Calu3 (cell line): ENCODE results near the gene TMEM176B. TPM values are rescaled to one million over a fixed set of nuclear protein-coding genes. Genes with fewer than 3 reads are reported as not detected.

ENCODE experiments used
- BruUV-seq: library from RNA; stranded (reverse); fragments of 400-500 nt; replicated peaks from 2 replicates; lab custom pipeline; 2021; lab: Mats Ljungman, UMichigan
- CTCF ChIA-PET: fragments of 300-600 bp; sonication (Branson Sonifier 250); formaldehyde crosslinking; loops from one replicate; lab custom pipeline; 2022; ENCODE audit warnings: antibody characterized with exemption; lab: Charles Lee
- DNase-seq: peaks from one replicate; pipeline ENCODE4 v3.0.0; 2022
- H3K27ac Mint-ChIP-seq: one replicate; pipeline ENCODE4 v1.8.0; 2022; ENCODE audit warnings: mixed read lengths; ENCODE audit not compliant: unreplicated experiment
- H3K27me3 Mint-ChIP-seq: one replicate; pipeline ENCODE4 v1.8.0; 2022; ENCODE audit warnings: mixed read lengths; ENCODE audit not compliant: unreplicated experiment
- H3K36me3 Mint-ChIP-seq: one replicate; pipeline ENCODE4 v1.8.0; 2022; ENCODE audit warnings: mild to moderate bottlenecking, moderate library complexity, mixed read lengths; ENCODE audit not compliant: insufficient read depth, unreplicated experiment
- H3K4me1 Mint-ChIP-seq: one replicate; pipeline ENCODE4 v1.8.0; 2022; ENCODE audit warnings: mild to moderate bottlenecking, low read depth, mixed read lengths; ENCODE audit not compliant: unreplicated experiment
- H3K4me3 Mint-ChIP-seq: one replicate; pipeline ENCODE4 v1.8.0; 2022; ENCODE audit warnings: mild to moderate bottlenecking, low read depth, moderate library complexity, mixed read lengths; ENCODE audit not compliant: unreplicated experiment
- H3K9me3 Mint-ChIP-seq: one replicate; pipeline ENCODE4 v1.8.0; 2022; ENCODE audit warnings: low read depth, mixed read lengths; ENCODE audit not compliant: unreplicated experiment
- intact Hi-C: fragments of 100-400 bp; cut with micrococcal nuclease; formaldehyde crosslinking; loops from one replicate; pipeline ENCODE4 v1.10.0; 2022; ENCODE audit not compliant: unreplicated experiment
- total RNA-seq: library from RNA; stranded (reverse); gene quantifications from 2 replicates; pipeline ENCODE4 v1.2.3, GENCODE V29; 2022
- TF ChIP-seq, protein P1 (sequence below): fragments of 200-600 bp; IDR thresholded peaks from one replicate; pipeline ENCODE4 v1.8.0; 2022; ENCODE audit warnings: antibody characterized with exemption; ENCODE audit not compliant: unreplicated experiment

The TMEM176B gene
- total RNA-seq, 1 experiment from 2014 or later: 3.1 TPM

- H3K36me3 Mint-ChIP-seq: no peaks in the 10 kb centered on the region
- BruUV-seq: no TSS peak
- no peaks in the 10 kb centered on the region for H3K4me1 Mint-ChIP-seq
- intact Hi-C loops: no loop called here
- DNase-seq: no peak
- CTCF ChIA-PET: interaction anchor here (0.6 kb wide), 1 partner anchor 54 kb away, joined by 3 read pairs; the partner anchor contains the start of gene TMEM176B
- H3K9me3 Mint-ChIP-seq: no peaks in the 10 kb centered on the region
- no peak overlapping the region for H3K27ac Mint-ChIP-seq
- peaks cover 99% of the 10 kb centered on the region for H3K27me3 Mint-ChIP-seq
- no peak overlapping the region for H3K4me3 Mint-ChIP-seq
- TF ChIP-seq, protein P1, sequence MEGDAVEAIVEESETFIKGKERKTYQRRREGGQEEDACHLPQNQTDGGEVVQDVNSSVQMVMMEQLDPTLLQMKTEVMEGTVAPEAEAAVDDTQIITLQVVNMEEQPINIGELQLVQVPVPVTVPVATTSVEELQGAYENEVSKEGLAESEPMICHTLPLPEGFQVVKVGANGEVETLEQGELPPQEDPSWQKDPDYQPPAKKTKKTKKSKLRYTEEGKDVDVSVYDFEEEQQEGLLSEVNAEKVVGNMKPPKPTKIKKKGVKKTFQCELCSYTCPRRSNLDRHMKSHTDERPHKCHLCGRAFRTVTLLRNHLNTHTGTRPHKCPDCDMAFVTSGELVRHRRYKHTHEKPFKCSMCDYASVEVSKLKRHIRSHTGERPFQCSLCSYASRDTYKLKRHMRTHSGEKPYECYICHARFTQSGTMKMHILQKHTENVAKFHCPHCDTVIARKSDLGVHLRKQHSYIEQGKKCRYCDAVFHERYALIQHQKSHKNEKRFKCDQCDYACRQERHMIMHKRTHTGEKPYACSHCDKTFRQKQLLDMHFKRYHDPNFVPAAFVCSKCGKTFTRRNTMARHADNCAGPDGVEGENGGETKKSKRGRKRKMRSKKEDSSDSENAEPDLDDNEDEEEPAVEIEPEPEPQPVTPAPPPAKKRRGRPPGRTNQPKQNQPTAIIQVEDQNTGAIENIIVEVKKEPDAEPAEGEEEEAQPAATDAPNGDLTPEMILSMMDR: no peak
Observed at GRCh38 chr7:150745876-150746275, 54.3 kb downstream of the TMEM176B start.

GRCh38 chr7:150745086-150745485 is 55.1 kb downstream of the TMEM176B start:
- no peak overlapping the region for H3K4me3 Mint-ChIP-seq
- intact Hi-C loops: no loop called here
- no TSS peak for BruUV-seq
- H3K36me3 Mint-ChIP-seq: no peaks in the 10 kb centered on the region
- no peak for DNase-seq
- TF ChIP-seq, protein P1: no peak
- peaks cover 100% of the 10 kb centered on the region for H3K27me3 Mint-ChIP-seq
- no peaks in the 10 kb centered on the region for H3K4me1 Mint-ChIP-seq
- no peak overlapping the region for H3K27ac Mint-ChIP-seq
- CTCF ChIA-PET: no interaction called here
- H3K9me3 Mint-ChIP-seq: no peaks in the 10 kb centered on the region

DNA sequence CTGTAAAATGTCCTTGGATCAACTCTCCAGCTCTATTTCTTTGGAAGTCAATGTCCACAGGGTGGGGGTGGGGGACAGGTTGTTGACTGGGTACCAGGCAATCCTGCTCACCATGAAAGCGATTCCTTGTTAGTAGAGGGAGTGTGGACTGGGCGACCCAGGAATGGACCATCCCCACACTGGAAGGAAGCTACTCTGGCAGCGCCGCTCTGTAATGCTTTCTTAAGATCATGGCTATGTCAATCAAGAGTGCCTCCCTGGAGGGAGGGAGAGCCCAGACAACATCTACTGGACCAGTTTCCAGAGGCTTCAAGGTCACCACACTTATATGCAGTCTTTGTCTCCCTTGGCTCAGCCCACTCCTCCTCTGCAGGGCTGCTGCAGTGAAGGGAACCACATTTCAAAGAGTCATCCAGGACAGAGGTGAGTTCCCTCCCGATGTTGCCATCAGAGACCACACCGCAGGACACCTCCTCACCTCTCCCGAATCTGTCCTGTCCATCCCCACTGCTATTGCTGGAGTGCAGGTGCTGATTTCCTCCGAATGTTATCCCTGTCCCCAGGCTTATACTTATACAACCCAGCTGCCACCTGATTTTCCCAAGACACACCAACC is 56.0 kb downstream of the TMEM176B start:
- CTCF ChIA-PET: interaction anchor here (0.6 to 0.9 kb wide), 3 partner anchors 138 to 339 kb away, joined by 3 to 4 read pairs (median 3); a partner anchor contains a TSS

DNA sequence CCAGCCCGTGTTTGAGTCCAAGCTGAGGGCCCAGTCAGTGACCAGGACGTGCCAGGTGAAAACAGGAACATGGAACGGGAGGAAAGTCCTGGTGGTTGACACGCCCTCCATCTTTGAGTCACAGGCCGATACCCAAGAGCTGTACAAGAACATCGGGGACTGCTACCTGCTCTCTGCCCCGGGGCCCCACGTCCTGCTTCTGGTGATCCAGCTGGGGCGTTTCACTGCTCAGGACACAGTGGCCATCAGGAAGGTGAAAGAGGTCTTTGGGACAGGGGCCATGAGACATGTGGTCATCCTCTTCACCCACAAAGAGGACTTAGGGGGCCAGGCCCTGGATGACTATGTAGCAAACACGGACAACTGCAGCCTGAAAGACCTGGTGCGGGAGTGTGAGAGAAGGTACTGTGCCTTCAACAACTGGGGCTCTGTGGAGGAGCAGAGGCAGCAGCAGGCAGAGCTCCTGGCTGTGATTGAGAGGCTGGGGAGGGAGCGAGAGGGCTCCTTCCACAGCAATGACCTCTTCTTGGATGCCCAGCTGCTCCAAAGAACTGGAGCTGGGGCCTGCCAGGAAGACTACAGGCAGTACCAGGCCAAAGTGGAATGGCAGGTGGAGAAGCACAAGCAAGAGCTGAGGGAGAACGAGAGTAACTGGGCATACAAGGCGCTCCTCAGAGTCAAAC is 57.7 kb downstream of the TMEM176B start:
- intact Hi-C loops: no loop called here
- no peak for DNase-seq
- Mint-ChIP-seq H3K27me3 (peaks cover 100% of the 10 kb centered on the region), H3K4me1 (no peaks in the 10 kb centered on the region), H3K36me3 (no peaks in the 10 kb centered on the region), H3K27ac (no peak overlapping the region), H3K9me3 (no peaks in the 10 kb centered on the region), H3K4me3 (no peak overlapping the region)
- BruUV-seq: no TSS peak
- CTCF ChIA-PET: interaction anchor here (0.6 kb wide), 1 partner anchor 133 kb away, joined by 3 read pairs; no protein-coding TSS in a partner anchor
- TF ChIP-seq, protein P1: no peak

More for the DNA sequence above, 56.0 kb downstream of the TMEM176B start:
- BruUV-seq: no TSS peak
- no peak for DNase-seq
- intact Hi-C loops: no loop called here
- Mint-ChIP-seq H3K9me3 (no peaks in the 10 kb centered on the region), H3K27ac (no peak overlapping the region), H3K27me3 (peaks cover 100% of the 10 kb centered on the region), H3K4me3 (no peak overlapping the region), H3K4me1 (no peaks in the 10 kb centered on the region), H3K36me3 (no peaks in the 10 kb centered on the region)
- TF ChIP-seq, protein P1: no peak

Other genes with a start within 250 kb of the TMEM176B start
- not detected in 2 replicates for gene GIMAP4, start 233.0 kb downstream of the TMEM176B start, total RNA-seq
- not detected in 2 replicates for gene GIMAP6, start 168.0 kb downstream of the TMEM176B start, total RNA-seq
- 3.9 and 4.7 TPM in 2 replicates for gene GIMAP2, start 114.7 kb downstream of the TMEM176B start, total RNA-seq
- not detected in 2 replicates for gene GIMAP1, start 83.8 kb downstream of the TMEM176B start, total RNA-seq
- not detected in 2 replicates for gene GIMAP5, start 62.9 kb downstream of the TMEM176B start, total RNA-seq
- 1.5 and 6.1 TPM in 2 replicates for gene TMEM176A, start 405 bp upstream of the TMEM176B start, total RNA-seq
- gene AOC1, start 52.2 kb upstream of the TMEM176B start, total RNA-seq: 1.2 and 1.8 TPM in 2 replicates
- 0.45 and 0.66 TPM in 2 replicates for gene KCNH2, start 178.0 kb upstream of the TMEM176B start, total RNA-seq
- 0.71 and 1.1 TPM in 2 replicates for gene NOS3, start 190.7 kb upstream of the TMEM176B start, total RNA-seq
- 7.9 and 17.7 TPM in 2 replicates for gene ATG9B, start 224.1 kb upstream of the TMEM176B start, total RNA-seq
- 40.2 and 42.3 TPM in 2 replicates for gene ABCB8, start 228.1 kb upstream of the TMEM176B start, total RNA-seq
- gene ASIC3, start 248.2 kb upstream of the TMEM176B start, total RNA-seq: 11.7 and 13.6 TPM in 2 replicates